ENCODE results near the gene SNX13. TPM values are rescaled to one million over a fixed set of nuclear protein-coding genes. Genes with fewer than 3 reads are reported as not detected.
"Not testable (repeated sequence)": the region's sequence is repeated elsewhere in the genome, so short reads cannot be mapped to it uniquely, and the experiment has no call there.

Gene SNX13
- total and polyA plus RNA-seq, 2 donors, result 16.8 to 114 TPM

GRCh38 chr7:17913250-17913649, 27.0 kb downstream of the SNX13 start:
- no peak for DNase-seq (ENCODE audit: extremely low spot score)
- no peaks in the 10 kb centered on the region for H3K36me3 ChIP-seq (ENCODE audit: insufficient read depth)
- no peak overlapping the region for H3K27ac ChIP-seq (ENCODE audit: low read depth)
- no peak overlapping the region for H3K4me3 ChIP-seq (ENCODE audit: low read depth, low read length)
- H3K4me1 ChIP-seq (ENCODE audit: insufficient read depth), result no peaks in the 10 kb centered on the region
- WGBS, result 98% methylated on average over 2 of the region's 2 CpGs

GRCh38 chr7:17912536-17913235, 27.6 kb downstream of the SNX13 start:
- no peak overlapping the region for H3K27ac ChIP-seq (ENCODE audit: low read depth)
- H3K4me3 ChIP-seq (ENCODE audit: low read depth, low read length), result no peak overlapping the region
- H3K4me1 ChIP-seq (ENCODE audit: insufficient read depth), result no peaks in the 10 kb centered on the region
- 97% methylated on average over 5 of the region's 5 CpGs for WGBS
- DNase-seq (ENCODE audit: extremely low spot score), result no peak
- H3K36me3 ChIP-seq (ENCODE audit: insufficient read depth), result no peaks in the 10 kb centered on the region

DNA sequence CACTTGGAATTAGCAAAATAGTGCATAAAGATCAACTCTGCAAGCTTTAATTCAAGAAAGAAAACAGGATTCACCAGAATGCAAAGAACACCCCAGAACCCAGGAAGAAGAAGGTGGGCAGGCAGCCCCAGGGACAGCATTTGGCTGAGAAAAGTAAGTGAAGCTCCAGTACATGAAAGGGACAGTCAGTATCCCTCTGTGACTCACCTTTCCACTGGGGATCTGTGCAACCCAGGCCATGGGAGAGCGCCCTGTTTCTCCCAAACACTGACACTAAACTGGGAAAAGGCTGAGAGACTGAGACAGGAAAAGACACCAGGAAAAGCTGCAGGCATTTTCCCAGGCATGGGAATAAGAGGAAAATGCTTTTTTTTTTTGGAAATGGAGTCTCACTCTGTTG, 28.2 kb downstream of the SNX13 start:
- no peak for DNase-seq (ENCODE audit: extremely low spot score)
- Histone ChIP-seq H3K36me3 (ENCODE audit: insufficient read depth) (no peaks in the 10 kb centered on the region), H3K4me1 (ENCODE audit: insufficient read depth) (no peaks in the 10 kb centered on the region), H3K27ac (ENCODE audit: low read depth) (no peak overlapping the region), H3K4me3 (ENCODE audit: low read depth, low read length) (no peak overlapping the region)
- 95% methylated on average over 1 of the region's 1 CpG for WGBS

- Histone ChIP-seq H3K27ac (ENCODE audit: low read depth) (no peak overlapping the region), H3K4me3 (ENCODE audit: low read depth, low read length) (no peak overlapping the region), H3K4me1 (ENCODE audit: insufficient read depth) (no peaks in the 10 kb centered on the region), H3K36me3 (ENCODE audit: insufficient read depth) (no peaks in the 10 kb centered on the region)
- DNase-seq (ENCODE audit: extremely low spot score), result no peak
- 96% methylated on average over 3 of the region's 3 CpGs for WGBS
These were observed 29.9 kb downstream of the SNX13 start for GRCh38 chr7:17910377-17910776.

- WGBS, result 98% methylated on average over 4 of the region's 4 CpGs
- H3K4me3 ChIP-seq (ENCODE audit: low read depth, low read length), result not testable (repeated sequence)
These were observed 31.0 kb downstream of the SNX13 start for GRCh38 chr7:17909310-17909709.

GRCh38 chr7:17907014-17907413, 33.3 kb downstream of the SNX13 start:
- no peak for DNase-seq (ENCODE audit: extremely low spot score)
- Histone ChIP-seq H3K4me1 (ENCODE audit: insufficient read depth) (no peaks in the 10 kb centered on the region), H3K27ac (ENCODE audit: low read depth) (no peak overlapping the region), H3K4me3 (ENCODE audit: low read depth, low read length) (no peak overlapping the region), H3K36me3 (ENCODE audit: insufficient read depth) (no peaks in the 10 kb centered on the region)
- 98% methylated on average over 1 of the region's 1 CpG for WGBS

More at GRCh38 chr7:17909310-17909709, 31.0 kb downstream of the SNX13 start:
- not testable (repeated sequence) for H3K27ac ChIP-seq (ENCODE audit: low read depth); DNase-seq (ENCODE audit: extremely low spot score); H3K4me1 ChIP-seq (ENCODE audit: insufficient read depth); H3K36me3 ChIP-seq (ENCODE audit: insufficient read depth)

DNA sequence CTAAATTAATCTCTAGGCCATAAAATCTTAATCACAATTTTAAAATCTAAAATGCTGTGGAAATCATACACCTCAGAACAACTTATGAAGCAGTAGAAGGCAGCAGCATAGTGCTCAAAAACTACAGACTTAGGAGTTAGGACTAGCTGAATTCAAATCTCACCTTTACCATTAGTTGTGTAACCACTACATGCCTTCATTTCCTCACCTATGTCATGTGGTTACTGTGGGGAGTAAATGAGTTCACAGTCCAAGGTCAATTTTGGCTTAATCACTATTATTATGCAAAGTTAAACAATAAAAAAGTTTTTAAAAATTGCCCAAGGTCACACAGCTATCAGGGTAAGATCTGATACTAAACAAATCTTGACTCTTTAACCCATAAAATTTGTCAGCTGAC, 37.0 kb downstream of the SNX13 start:
- no peak overlapping the region for H3K4me3 ChIP-seq (ENCODE audit: low read depth, low read length)
- no peak for DNase-seq (ENCODE audit: extremely low spot score)
- no peaks in the 10 kb centered on the region for H3K4me1 ChIP-seq (ENCODE audit: insufficient read depth)
- H3K36me3 ChIP-seq (ENCODE audit: insufficient read depth), result no peaks in the 10 kb centered on the region
- no peak overlapping the region for H3K27ac ChIP-seq (ENCODE audit: low read depth)

DNA sequence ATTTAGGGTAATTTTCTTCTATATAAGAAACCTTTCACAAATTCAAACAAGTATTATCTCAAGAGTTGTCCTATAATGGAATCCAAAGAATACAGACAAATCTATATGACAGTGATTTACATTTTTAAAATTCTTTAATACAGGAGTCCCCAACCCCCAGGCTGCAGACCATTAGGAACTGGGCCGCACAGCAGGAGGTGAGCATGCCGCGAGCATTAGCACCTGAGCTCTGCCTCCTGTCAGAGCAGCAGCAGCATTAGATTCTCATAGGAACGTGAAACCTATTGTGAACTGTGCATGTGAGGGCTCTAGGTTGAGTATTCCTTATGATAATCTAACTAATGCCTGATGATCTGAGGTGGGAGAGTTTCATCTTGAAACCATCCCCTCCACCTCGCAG, 37.7 kb downstream of the SNX13 start:
- Histone ChIP-seq H3K36me3 (ENCODE audit: insufficient read depth) (no peaks in the 10 kb centered on the region), H3K4me3 (ENCODE audit: low read depth, low read length) (no peak overlapping the region), H3K27ac (ENCODE audit: low read depth) (no peak overlapping the region), H3K4me1 (ENCODE audit: insufficient read depth) (no peaks in the 10 kb centered on the region)
- no peak for DNase-seq (ENCODE audit: extremely low spot score)
- WGBS, result 86% methylated on average over 5 of the region's 5 CpGs

DNA sequence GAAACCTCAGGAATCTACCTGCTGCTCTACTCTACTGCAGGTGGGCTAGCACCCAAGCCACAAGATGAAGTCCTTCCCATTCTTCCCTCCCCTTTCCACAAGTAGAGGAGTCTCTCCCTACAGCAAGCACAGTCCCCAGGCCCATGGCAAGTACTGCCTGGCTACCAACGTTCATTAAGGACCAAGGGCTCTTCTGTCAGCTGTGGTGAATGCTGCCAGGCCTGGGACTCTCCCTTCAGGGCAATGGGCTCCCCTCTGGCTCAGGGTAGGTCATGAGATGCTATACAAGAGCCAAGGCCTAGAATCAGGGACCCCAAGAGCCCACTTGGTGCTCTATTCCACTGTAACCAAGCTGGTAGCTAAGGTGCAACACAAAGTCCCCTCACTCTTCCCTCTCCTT, 39.8 kb downstream of the SNX13 start:
- H3K4me1 ChIP-seq (ENCODE audit: insufficient read depth), result no peaks in the 10 kb centered on the region
- no peak for DNase-seq (ENCODE audit: extremely low spot score)
- no peak overlapping the region for H3K4me3 ChIP-seq (ENCODE audit: low read depth, low read length)
- no peaks in the 10 kb centered on the region for H3K36me3 ChIP-seq (ENCODE audit: insufficient read depth)
- H3K27ac ChIP-seq (ENCODE audit: low read depth), result no peak overlapping the region
- WGBS, result 94% methylated on average over 1 of the region's 1 CpG

GRCh38 chr7:17898111-17898510, 42.2 kb downstream of the SNX13 start:
- WGBS, result 93% methylated on average over 4 of the region's 4 CpGs

GRCh38 chr7:17887286-17887685, 53.0 kb downstream of the SNX13 start:
- peaks cover 3% of the 10 kb centered on the region for H3K36me3 ChIP-seq (ENCODE audit: insufficient read depth)
- H3K4me3 ChIP-seq (ENCODE audit: low read depth, low read length), result no peak overlapping the region
- H3K4me1 ChIP-seq (ENCODE audit: insufficient read depth), result no peaks in the 10 kb centered on the region
- H3K27ac ChIP-seq (ENCODE audit: low read depth), result no peak overlapping the region
- WGBS, result 90% methylated on average over 2 of the region's 2 CpGs
- DNase-seq (ENCODE audit: extremely low spot score), result no peak

More at GRCh38 chr7:17898111-17898510, 42.2 kb downstream of the SNX13 start:
- Histone ChIP-seq H3K4me3 (ENCODE audit: low read depth, low read length) (no peak overlapping the region), H3K27ac (ENCODE audit: low read depth) (no peak overlapping the region), H3K4me1 (ENCODE audit: insufficient read depth) (no peaks in the 10 kb centered on the region), H3K36me3 (ENCODE audit: insufficient read depth) (no peaks in the 10 kb centered on the region)
- no peak for DNase-seq (ENCODE audit: extremely low spot score)

- 94% methylated on average over 6 of the region's 6 CpGs for WGBS
- no peak for DNase-seq (ENCODE audit: extremely low spot score)
- Histone ChIP-seq H3K4me3 (ENCODE audit: low read depth, low read length) (no peak overlapping the region), H3K36me3 (ENCODE audit: insufficient read depth) (peaks cover 8% of the 10 kb centered on the region), H3K27ac (ENCODE audit: low read depth) (no peak overlapping the region), H3K4me1 (ENCODE audit: insufficient read depth) (peaks cover 1% of the 10 kb centered on the region)
These were observed 57.6 kb downstream of the SNX13 start for GRCh38 chr7:17882685-17883084.

DNA sequence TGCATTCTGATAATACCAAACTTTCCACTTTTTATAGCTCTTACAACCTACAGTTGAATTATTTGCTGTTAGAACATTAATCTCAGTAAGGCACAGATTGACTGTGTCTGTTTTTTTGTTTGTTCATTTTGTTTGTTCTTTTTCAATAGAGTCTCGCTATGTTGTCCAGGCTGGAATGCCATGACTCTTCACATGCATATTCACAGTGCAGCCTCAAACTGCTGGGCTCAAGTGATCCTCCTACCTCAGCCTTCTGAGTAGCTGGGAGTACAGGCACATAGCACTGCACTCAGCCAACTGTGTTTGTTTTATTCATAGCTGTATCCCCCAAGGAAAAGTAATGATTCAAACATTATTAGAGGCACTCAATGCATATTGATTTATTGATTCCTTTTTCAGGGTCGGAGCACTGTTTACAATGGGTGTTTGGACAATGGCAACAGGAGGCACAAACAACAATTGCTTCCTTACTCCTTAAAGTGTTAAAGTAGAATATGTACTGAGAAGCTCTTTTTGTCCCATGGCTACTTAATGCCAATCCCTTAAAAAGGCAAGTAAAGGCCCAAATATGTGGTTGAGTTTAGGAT, 61.1 kb downstream of the SNX13 start:
- WGBS, result 94% methylated on average over 2 of the region's 2 CpGs
- Histone ChIP-seq H3K4me3 (ENCODE audit: low read depth, low read length) (no peak overlapping the region), H3K4me1 (ENCODE audit: insufficient read depth) (peaks cover 1% of the 10 kb centered on the region), H3K36me3 (ENCODE audit: insufficient read depth) (peaks cover 5% of the 10 kb centered on the region), H3K27ac (ENCODE audit: low read depth) (no peak overlapping the region)
- DNase-seq (ENCODE audit: extremely low spot score), result no peak

- no peak overlapping the region for H3K4me3 ChIP-seq (ENCODE audit: low read depth, low read length)
- 88% methylated on average over 1 of the region's 1 CpG for WGBS
- peaks cover 5% of the 10 kb centered on the region for H3K36me3 ChIP-seq (ENCODE audit: insufficient read depth)
- no peak overlapping the region for H3K27ac ChIP-seq (ENCODE audit: low read depth)
- peaks cover 1% of the 10 kb centered on the region for H3K4me1 ChIP-seq (ENCODE audit: insufficient read depth)
- no peak for DNase-seq (ENCODE audit: extremely low spot score)
These were observed 61.7 kb downstream of the SNX13 start for GRCh38 chr7:17878627-17879026.

All from urinary bladder (tissue), 4 donors.